Measurements from ENCODE around the gene RTN4RL2. TPM values are rescaled to one million over a fixed set of nuclear protein-coding genes. Genes with fewer than 3 reads are reported as not detected.
A peak's percentile ranks its signal among the peaks of the same experiment; 100 is the strongest.

RTN4RL2 gene
- total RNA-seq, 1 experiment from 2014 or later = 7.0 TPM

GRCh38 chr11:57516061-57516443, 55.7 kb downstream of the RTN4RL2 start:
- peaks cover 51% of the 10 kb centered on the region for H3K27me3 Mint-ChIP-seq (ENCODE audit: low read depth)
- Histone ChIP-seq H2BK20ac (ENCODE audit: low read depth, low read length, poor library complexity, severe bottlenecking) (no peak overlapping the region), H3K27ac (ENCODE audit: insufficient read length, low read depth, low read length) (no peak overlapping the region), H3K79me2 (ENCODE audit: insufficient read depth, low read length) (no peaks in the 10 kb centered on the region), H3K23ac (ENCODE audit: insufficient read length, low read depth, low read length) (no peak overlapping the region), H3K4me2 (ENCODE audit: insufficient read depth, insufficient read length, low read length) (peak overlapping the region; percentile 63), H3K27me3 (ENCODE audit: insufficient read depth, low read length) (no peaks in the 10 kb centered on the region), H3K79me1 (ENCODE audit: insufficient read depth, low read depth, low read length, poor library complexity, severe bottlenecking) (no peaks in the 10 kb centered on the region), H3K9me3 (ENCODE audit: control insufficient read depth, low read depth, low read length) (no peaks in the 10 kb centered on the region), H4K8ac (replicated peaks; ENCODE audit: insufficient read length, low read depth, low read length) (no peak overlapping the region), H2AFZ (ENCODE audit: low read length) (no peak overlapping the region), H2BK120ac (ENCODE audit: low read depth, low read length, poor library complexity, severe bottlenecking) (no peak overlapping the region), H2AK5ac (ENCODE audit: insufficient read length, low read length) (no peak overlapping the region), H3K4ac (ENCODE audit: low read depth, low read length) (no peak overlapping the region), H3K14ac (ENCODE audit: insufficient read depth, low read length) (no peak overlapping the region), H4K20me1 (ENCODE audit: control insufficient read depth, insufficient read depth, insufficient read length) (no peaks in the 10 kb centered on the region), H3T11ph (ENCODE audit: low read length) (no peak overlapping the region), H3K4me1 (ENCODE audit: insufficient read depth, low read length) (peaks cover 2% of the 10 kb centered on the region), H3K56ac (ENCODE audit: insufficient read length, low read depth, low read length) (no peak overlapping the region), H4K91ac (ENCODE audit: insufficient read length, low read depth, low read length) (no peak overlapping the region), H3K18ac (ENCODE audit: insufficient read length, low read depth, low read length) (no peak overlapping the region), H3K23me2 (ENCODE audit: insufficient read length, low read depth, low read length, poor library complexity, severe bottlenecking) (peaks cover 16% of the 10 kb centered on the region), H4K5ac (ENCODE audit: insufficient read length, low read depth, low read length) (no peak overlapping the region), H2BK12ac (ENCODE audit: insufficient read length, low read depth, low read length) (no peak overlapping the region), H3K9ac (ENCODE audit: extremely low read depth, insufficient read length, low read length) (no peak overlapping the region), H2BK15ac (ENCODE audit: low read depth, low read length) (no peak overlapping the region), H2BK5ac (ENCODE audit: insufficient read length, low read length) (no peak overlapping the region)
- no peak for DNase-seq
- peak overlapping the region in 1 of 3 experiments; percentile 57; a peak in 2 of 7 replicates for H3K27ac Mint-ChIP-seq
- no CpG with 5 or more reads among the region's 5 CpGs for WGBS (ENCODE audit: extremely low coverage, insufficient read length, low lambda C conversion rate)
- no peak for TF ChIP-seq CTCF (conservative IDR thresholded peaks at IDR 0.05)
- H3K4me3 Mint-ChIP-seq = peak overlapping the region; percentile 90 to 98
- peaks cover 10 to 13% of the 10 kb centered on the region in 2 experiments; a peak in 2 of 4 replicates for H3K4me1 Mint-ChIP-seq
- peaks cover 0 to 4% (median 0%) of the 10 kb centered on the region in 3 experiments; a peak in 3 of 7 replicates for H3K36me3 Mint-ChIP-seq (ENCODE audit: insufficient read depth in 1 of 3, low read depth in 3 of 3)
- H3K9me3 Mint-ChIP-seq = 0 out of 5 replicates have a peak, but pooled peaks cover 0 to 3% of the 10 kb centered on the region in 2 experiments
